ENCODE data around the gene TPP1.

- TF ChIP-seq CTCF (IDR thresholded peaks at IDR 0.05 in 4 of 5, conservative IDR thresholded peaks at IDR 0.05 in 1 of 5): no peak
- no peak for TF ChIP-seq POLR2A (IDR thresholded peaks at IDR 0.05)
Observed at GRCh38 chr11:6617315-6617781, 1.9 kb downstream of the TPP1 start.
